Measurements from ENCODE around the gene DNM3. TPM values are rescaled to one million over a fixed set of nuclear protein-coding genes. Genes with fewer than 3 reads are reported as not detected.

The DNM3 gene
- total and polyA plus RNA-seq, 2 donors (not counting 3 experiments of a cell fraction or from before 2014, with no cell fraction given) = 1.4 to 2.5 TPM

DNA sequence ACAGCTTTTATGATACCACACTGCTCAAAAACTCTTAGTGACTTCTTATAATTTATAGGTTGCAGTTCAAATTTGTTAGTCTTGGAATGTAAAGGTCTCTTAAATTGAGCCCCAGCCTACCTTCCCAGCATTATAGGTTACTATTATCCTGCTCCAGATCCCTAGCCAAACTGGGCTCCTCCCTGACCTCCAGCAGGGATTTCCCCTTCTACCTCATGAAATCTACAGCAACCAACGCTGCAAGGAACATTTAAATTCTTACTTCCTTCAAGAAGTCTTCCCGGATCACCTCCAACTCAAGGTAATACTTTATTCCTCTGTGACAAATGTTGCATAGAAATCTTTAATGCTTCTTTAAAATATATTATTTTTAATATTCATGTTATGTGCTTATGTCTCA lies 324.1 kb downstream of the DNM3 start:
- Histone ChIP-seq H3K36me3 (ENCODE audit: control insufficient read depth in 2 of 2, extremely low read depth in 1 of 2, insufficient read depth in 2 of 2, low read length in 2 of 2) (no peaks in the 10 kb centered on the region), H3K27me3 (ENCODE audit: control insufficient read depth in 2 of 2, insufficient read depth in 2 of 2, low read length in 2 of 2) (no peaks in the 10 kb centered on the region), H3K79me2 (ENCODE audit: control insufficient read depth, insufficient read depth, low read length) (no peaks in the 10 kb centered on the region), H3K9ac (replicated peaks; ENCODE audit: extremely low read depth, insufficient read depth, low read length) (no peak overlapping the region), H2AFZ (ENCODE audit: low read depth, low read length) (no peak overlapping the region), H3K27ac (ENCODE audit: insufficient read depth, low read depth, low read length) (no peak overlapping the region), H3K4me1 (ENCODE audit: control insufficient read depth, extremely low read depth, insufficient read depth, low read length) (no peaks in the 10 kb centered on the region), H3K9me3 (replicated peaks; ENCODE audit: control insufficient read depth, insufficient read depth, low read length) (no peaks in the 10 kb centered on the region), H4K20me1 (replicated peaks; ENCODE audit: control insufficient read depth, extremely low read depth, insufficient read depth, low read length) (no peaks in the 10 kb centered on the region), H3K4me3 (replicated peaks in 1 of 3; ENCODE audit: insufficient read depth in 1 of 3, low read depth in 1 of 3, low read length in 3 of 3) (no peak overlapping the region), H3K4me2 (ENCODE audit: insufficient read depth, low read length) (no peak overlapping the region), H3K9me1 (replicated peaks; ENCODE audit: control insufficient read depth, extremely low read depth, insufficient read depth, low read length) (no peaks in the 10 kb centered on the region)
- no TSS peak for BruUV-seq (replicated peaks)
- intact Hi-C loops (cut with micrococcal nuclease) (no loop called here), dilution Hi-C loops (cut with MboI; ENCODE audit: extremely low pct_ligation_motif_present, low sequenced_read_pairs) (no loop called here)
- POLR2A ChIA-PET = no interaction called here
- CTCF ChIA-PET = interaction anchor here (0.9 to 1.5 kb wide), 2 partner anchors 11 to 163 kb away, joined by 3 to 4 read pairs; no protein-coding TSS in a partner anchor
- DNase-seq (ENCODE audit: low read depth, low spot score) (no peak), FAIRE-seq (no peak)
- TF ChIP-seq EZH2 (IDR thresholded peaks at IDR 0.05; ENCODE audit: borderline replicate concordance, low read depth, low read length, severe bottlenecking) (no peak), JUN (IDR thresholded peaks at IDR 0.05; ENCODE audit: borderline replicate concordance, insufficient read depth, insufficient read length, low read depth) (no peak), GATA2 (IDR thresholded peaks at IDR 0.05; ENCODE audit: insufficient read depth, insufficient read length, low read depth, low read length) (no peak), MYC (IDR thresholded peaks at IDR 0.05; ENCODE audit: low read depth, low read length) (no peak), MAX (IDR thresholded peaks at IDR 0.05; ENCODE audit: insufficient read depth, insufficient read length) (no peak), POLR2A (IDR thresholded peaks at IDR 0.05; ENCODE audit: low read depth, low read length) (no peak), FOS (IDR thresholded peaks at IDR 0.05; ENCODE audit: borderline replicate concordance, insufficient read depth, low read length) (no peak), POLR2AphosphoS5 (IDR thresholded peaks at IDR 0.05; ENCODE audit: insufficient read depth, low read depth, low read length) (no peak)
- TF ChIP-seq, protein P1, sequence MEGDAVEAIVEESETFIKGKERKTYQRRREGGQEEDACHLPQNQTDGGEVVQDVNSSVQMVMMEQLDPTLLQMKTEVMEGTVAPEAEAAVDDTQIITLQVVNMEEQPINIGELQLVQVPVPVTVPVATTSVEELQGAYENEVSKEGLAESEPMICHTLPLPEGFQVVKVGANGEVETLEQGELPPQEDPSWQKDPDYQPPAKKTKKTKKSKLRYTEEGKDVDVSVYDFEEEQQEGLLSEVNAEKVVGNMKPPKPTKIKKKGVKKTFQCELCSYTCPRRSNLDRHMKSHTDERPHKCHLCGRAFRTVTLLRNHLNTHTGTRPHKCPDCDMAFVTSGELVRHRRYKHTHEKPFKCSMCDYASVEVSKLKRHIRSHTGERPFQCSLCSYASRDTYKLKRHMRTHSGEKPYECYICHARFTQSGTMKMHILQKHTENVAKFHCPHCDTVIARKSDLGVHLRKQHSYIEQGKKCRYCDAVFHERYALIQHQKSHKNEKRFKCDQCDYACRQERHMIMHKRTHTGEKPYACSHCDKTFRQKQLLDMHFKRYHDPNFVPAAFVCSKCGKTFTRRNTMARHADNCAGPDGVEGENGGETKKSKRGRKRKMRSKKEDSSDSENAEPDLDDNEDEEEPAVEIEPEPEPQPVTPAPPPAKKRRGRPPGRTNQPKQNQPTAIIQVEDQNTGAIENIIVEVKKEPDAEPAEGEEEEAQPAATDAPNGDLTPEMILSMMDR (IDR thresholded peaks at IDR 0.05; ENCODE audit: extremely low read depth in 1 of 2, insufficient read depth in 1 of 2, low read depth in 1 of 2, low read length in 2 of 2) = no peak
